Transverse colon (tissue), 4 donors: ENCODE results near the gene PPP2R2C.

Experiments used
- POLR2AphosphoS5 ChIP-seq, 3 donors: sonication (generic); formaldehyde crosslinking; IDR thresholded peaks; one replicate each; pipeline ENCODE4 v1.6.1; 2016; ENCODE audit warnings: antibody characterized with exemption in 3 of 3
- TF ChIP-seq, protein P1 (sequence below), 5 experiments: fragments of 200-600 bp in 3 of 5; fragments of 450-650 bp in 2 of 5; sonication (generic) in 3 of 5; IDR thresholded peaks; 1 replicate in 2 of 5; 2 replicates in 3 of 5; pipeline ENCODE4 v1.5.1; 2016 to 2017; ENCODE audit warnings: antibody characterized with exemption in 5 of 5, inconsistent platforms in 3 of 5, mild to moderate bottlenecking in 2 of 5, moderate library complexity in 1 of 5

DNA sequence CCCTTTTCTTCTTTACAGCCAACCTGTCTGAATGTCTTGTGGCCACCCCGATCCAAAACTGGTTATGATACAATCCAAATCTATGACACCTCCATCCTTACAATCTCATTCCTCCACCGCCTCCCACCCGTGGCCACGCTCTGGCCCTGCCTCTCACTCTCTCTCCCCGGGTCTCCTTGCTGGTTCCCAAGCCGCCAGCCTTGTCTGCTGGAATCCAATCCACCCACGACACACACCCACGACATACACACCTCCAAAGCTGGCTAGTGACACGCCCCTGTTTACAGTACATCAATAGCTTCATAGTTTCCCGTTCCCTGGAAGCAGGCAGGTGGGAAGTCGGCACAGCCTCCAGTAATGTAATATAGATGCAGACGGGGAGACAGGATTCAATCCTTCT lies 103.8 kb downstream of the PPP2R2C start:
- TF ChIP-seq, protein P1, sequence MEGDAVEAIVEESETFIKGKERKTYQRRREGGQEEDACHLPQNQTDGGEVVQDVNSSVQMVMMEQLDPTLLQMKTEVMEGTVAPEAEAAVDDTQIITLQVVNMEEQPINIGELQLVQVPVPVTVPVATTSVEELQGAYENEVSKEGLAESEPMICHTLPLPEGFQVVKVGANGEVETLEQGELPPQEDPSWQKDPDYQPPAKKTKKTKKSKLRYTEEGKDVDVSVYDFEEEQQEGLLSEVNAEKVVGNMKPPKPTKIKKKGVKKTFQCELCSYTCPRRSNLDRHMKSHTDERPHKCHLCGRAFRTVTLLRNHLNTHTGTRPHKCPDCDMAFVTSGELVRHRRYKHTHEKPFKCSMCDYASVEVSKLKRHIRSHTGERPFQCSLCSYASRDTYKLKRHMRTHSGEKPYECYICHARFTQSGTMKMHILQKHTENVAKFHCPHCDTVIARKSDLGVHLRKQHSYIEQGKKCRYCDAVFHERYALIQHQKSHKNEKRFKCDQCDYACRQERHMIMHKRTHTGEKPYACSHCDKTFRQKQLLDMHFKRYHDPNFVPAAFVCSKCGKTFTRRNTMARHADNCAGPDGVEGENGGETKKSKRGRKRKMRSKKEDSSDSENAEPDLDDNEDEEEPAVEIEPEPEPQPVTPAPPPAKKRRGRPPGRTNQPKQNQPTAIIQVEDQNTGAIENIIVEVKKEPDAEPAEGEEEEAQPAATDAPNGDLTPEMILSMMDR (IDR thresholded peaks at IDR 0.05): no peak
- TF ChIP-seq POLR2AphosphoS5 (IDR thresholded peaks at IDR 0.05): no peak
